Fibroblast of lung (primary cell): ENCODE data around the gene LRRC3B. TPM values are rescaled to one million over a fixed set of nuclear protein-coding genes. Genes with fewer than 3 reads are reported as not detected.

Experiments used
- DNase-seq, 2 donors: peaks; one replicate each; pipeline versions ENCODE4 v3.0.0 to v3.0.0-alpha.2; 2010; ENCODE audit warnings: low read depth in 2 of 2
- H2AFZ ChIP-seq: 2 replicates; pipeline ENCODE4 v1.5.1; 2012; ENCODE audit warnings: low read length, control low read depth, inconsistent platforms
- H3K27ac ChIP-seq: 2 replicates; pipeline ENCODE4 v1.5.1; 2011; ENCODE audit warnings: low read length, control low read depth; ENCODE audit not compliant: insufficient read depth
- H3K27me3 ChIP-seq: 2 replicates; pipeline ENCODE4 v1.5.1; 2011; ENCODE audit warnings: mild to moderate bottlenecking, low read length; ENCODE audit not compliant: control insufficient read depth, insufficient read depth
- H3K36me3 ChIP-seq: 2 replicates; pipeline ENCODE4 v1.5.1; 2011; ENCODE audit warnings: low read length; ENCODE audit not compliant: control insufficient read depth, insufficient read depth
- H3K4me1 ChIP-seq: 2 replicates; pipeline ENCODE4 v1.5.1; 2011; ENCODE audit warnings: low read length; ENCODE audit not compliant: control insufficient read depth, insufficient read depth; ENCODE audit errors: extremely low read depth
- H3K4me2 ChIP-seq: 2 replicates; pipeline ENCODE4 v1.5.1; 2011; ENCODE audit warnings: low read length, control low read depth; ENCODE audit not compliant: insufficient read depth; ENCODE audit errors: extremely low read depth
- H3K4me3 ChIP-seq, 4 experiments: fragments of 200-600 bp in 1 of 4; sonication (generic) in 1 of 4; replicated peaks in 1 of 4; 2 replicates each; pipeline ENCODE4 v1.5.1; 2011 to 2016; ENCODE audit warnings: low read length in 4 of 4, low read depth in 3 of 4, mild to moderate bottlenecking in 3 of 4, control low read depth in 2 of 4, inconsistent platforms in 1 of 4, mixed read lengths in 1 of 4; ENCODE audit not compliant: insufficient read depth in 1 of 4; ENCODE audit errors: control extremely low read depth in 1 of 4
- H3K79me2 ChIP-seq: 2 replicates; pipeline ENCODE4 v1.5.1; 2012; ENCODE audit warnings: mild to moderate bottlenecking, low read length, inconsistent platforms; ENCODE audit not compliant: control insufficient read depth, insufficient read depth
- H3K9ac ChIP-seq: 2 replicates; pipeline ENCODE4 v1.5.1; 2011; ENCODE audit warnings: mild to moderate bottlenecking, low read length, control low read depth; ENCODE audit not compliant: insufficient read depth
- H3K9me3 ChIP-seq: 2 replicates; pipeline ENCODE4 v1.5.1; 2012; ENCODE audit warnings: low read depth, low read length; ENCODE audit not compliant: control insufficient read depth, insufficient read depth
- H4K20me1 ChIP-seq: 2 replicates; pipeline ENCODE4 v1.5.1; 2011; ENCODE audit warnings: low read length; ENCODE audit not compliant: control insufficient read depth, insufficient read depth; ENCODE audit errors: extremely low read depth
- CTCF ChIP-seq, 2 donors: IDR thresholded peaks in 1 of 2; conservative IDR thresholded peaks in 1 of 2; 1 replicate in 1 of 2; 2 replicates in 1 of 2; pipeline ENCODE4 v1.5.1; 2011 to 2012; ENCODE audit warnings: low read length in 2 of 2, control low read depth in 1 of 2, inconsistent platforms in 1 of 2, low read depth in 1 of 2, mild to moderate bottlenecking in 1 of 2
- EZH2 ChIP-seq: IDR thresholded peaks from 2 replicates; pipeline ENCODE4 v1.5.1; 2012; ENCODE audit warnings: low read length, control low read depth, mild to moderate bottlenecking; ENCODE audit errors: missing control alignments
- polyA plus RNA-seq, 2 donors: library from polyadenylated mRNA; depleted of rRNA in 1 of 2; stranded (reverse) in 1 of 2; unstranded in 1 of 2; fragments of >200 nt; gene quantifications; 2 replicates each; pipeline ENCODE4 v1.2.1, GENCODE V29; 2011 to 2012; ENCODE audit warnings: missing spikeins in 1 of 2
- total RNA-seq: library from RNA; depleted of rRNA; stranded (reverse); fragments of >200 nt; gene quantifications from 2 replicates; pipeline ENCODE4 v1.2.1, GENCODE V29; 2014

Gene LRRC3B
- total and polyA plus RNA-seq, 2 donors (not counting 1 experiment from before 2014, with no cell fraction given): not detected

GRCh38 chr3:26655231-26655630, 32.7 kb downstream of the LRRC3B start:
- Histone ChIP-seq H3K79me2 (no peaks in the 10 kb centered on the region), H3K27me3 (no peaks in the 10 kb centered on the region), H3K9ac (no peak overlapping the region), H3K36me3 (no peaks in the 10 kb centered on the region), H3K4me1 (no peaks in the 10 kb centered on the region), H3K27ac (no peak overlapping the region), H2AFZ (no peak overlapping the region), H4K20me1 (no peaks in the 10 kb centered on the region), H3K4me3 (no peak overlapping the region), H3K4me2 (no peak overlapping the region), H3K9me3 (no peaks in the 10 kb centered on the region)
- DNase-seq: peak in 1 of 2 donors; percentile 0
- TF ChIP-seq EZH2 (no peak), CTCF (conservative IDR thresholded peaks at IDR 0.05 in 1 of 2, IDR thresholded peaks at IDR 0.05 in 1 of 2; ENCODE audit: low read depth in 1 of 2, low read length in 2 of 2) (no peak)

GRCh38 chr3:26657348-26657976, 34.9 kb downstream of the LRRC3B start:
- TF ChIP-seq CTCF (conservative IDR thresholded peaks at IDR 0.05 in 1 of 2, IDR thresholded peaks at IDR 0.05 in 1 of 2; ENCODE audit: low read depth in 1 of 2, low read length in 2 of 2): no peak
- no peak for TF ChIP-seq EZH2
- H3K4me2 ChIP-seq: no peak overlapping the region

GRCh38 chr3:26668171-26668570, 45.6 kb downstream of the LRRC3B start:
- H3K9ac ChIP-seq: no peak overlapping the region
- H3K79me2 ChIP-seq: no peaks in the 10 kb centered on the region
- no peak overlapping the region for H3K27ac ChIP-seq
- no peaks in the 10 kb centered on the region for H3K9me3 ChIP-seq
- TF ChIP-seq EZH2 (no peak), CTCF (conservative IDR thresholded peaks at IDR 0.05 in 1 of 2, IDR thresholded peaks at IDR 0.05 in 1 of 2; ENCODE audit: low read depth in 1 of 2, low read length in 2 of 2) (no peak)
- no peaks in the 10 kb centered on the region for H3K36me3 ChIP-seq
- no peaks in the 10 kb centered on the region for H4K20me1 ChIP-seq
- no peak overlapping the region for H3K4me2 ChIP-seq
- DNase-seq: no peak
- H3K4me3 ChIP-seq: no peak overlapping the region
- H3K4me1 ChIP-seq: no peaks in the 10 kb centered on the region
- no peaks in the 10 kb centered on the region for H3K27me3 ChIP-seq
- no peak overlapping the region for H2AFZ ChIP-seq

More at GRCh38 chr3:26657348-26657976, 34.9 kb downstream of the LRRC3B start:
- Histone ChIP-seq H3K27ac (no peak overlapping the region), H3K9me3 (no peaks in the 10 kb centered on the region), H3K4me3 (no peak overlapping the region), H4K20me1 (no peaks in the 10 kb centered on the region), H3K79me2 (no peaks in the 10 kb centered on the region), H3K36me3 (no peaks in the 10 kb centered on the region), H2AFZ (no peak overlapping the region), H3K4me1 (no peaks in the 10 kb centered on the region), H3K27me3 (no peaks in the 10 kb centered on the region), H3K9ac (no peak overlapping the region)
- DNase-seq: peak in 1 of 2 donors; percentile 2
